Measurements from ENCODE around the gene DNAJB7. TPM values are rescaled to one million over a fixed set of nuclear protein-coding genes. Genes with fewer than 3 reads are reported as not detected.

The DNAJB7 gene
- total and polyA plus RNA-seq, 9 donors = not detected

DNA sequence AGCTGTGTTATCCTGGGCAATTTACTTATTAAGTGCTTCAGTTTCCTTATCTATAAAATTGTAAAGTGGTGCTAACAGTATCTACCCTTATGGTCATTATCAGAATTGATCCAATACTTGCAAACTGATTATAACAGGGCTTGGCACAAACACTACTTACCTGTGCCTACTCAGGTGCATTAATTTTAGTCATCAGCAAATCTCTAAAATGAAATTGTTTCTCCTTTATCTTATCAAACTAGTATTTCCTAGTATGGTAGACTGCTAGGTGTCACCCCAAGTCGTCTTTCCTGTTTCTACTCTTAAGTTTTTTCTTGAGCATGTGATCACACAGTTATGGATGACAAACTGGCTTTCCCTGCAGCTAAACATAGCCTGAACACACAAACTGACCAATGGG is 38.5 kb downstream of the DNAJB7 start:
- intact Hi-C loops (cut with DNase I) = no loop called here
- no peaks in the 10 kb centered on the region for H3K9me3 ChIP-seq
- no peak overlapping the region for H3K4me3 ChIP-seq
- H3K27ac ChIP-seq = no peak overlapping the region
- WGBS, 3 donors = 62 to 73% (median 64%) methylated on average over 1 of the region's 1 CpG
- DNase-seq = no peak
- no peaks in the 10 kb centered on the region for H3K36me3 ChIP-seq
- TF ChIP-seq EP300 (IDR thresholded peaks at IDR 0.05) = no peak
- TF ChIP-seq, protein P1, sequence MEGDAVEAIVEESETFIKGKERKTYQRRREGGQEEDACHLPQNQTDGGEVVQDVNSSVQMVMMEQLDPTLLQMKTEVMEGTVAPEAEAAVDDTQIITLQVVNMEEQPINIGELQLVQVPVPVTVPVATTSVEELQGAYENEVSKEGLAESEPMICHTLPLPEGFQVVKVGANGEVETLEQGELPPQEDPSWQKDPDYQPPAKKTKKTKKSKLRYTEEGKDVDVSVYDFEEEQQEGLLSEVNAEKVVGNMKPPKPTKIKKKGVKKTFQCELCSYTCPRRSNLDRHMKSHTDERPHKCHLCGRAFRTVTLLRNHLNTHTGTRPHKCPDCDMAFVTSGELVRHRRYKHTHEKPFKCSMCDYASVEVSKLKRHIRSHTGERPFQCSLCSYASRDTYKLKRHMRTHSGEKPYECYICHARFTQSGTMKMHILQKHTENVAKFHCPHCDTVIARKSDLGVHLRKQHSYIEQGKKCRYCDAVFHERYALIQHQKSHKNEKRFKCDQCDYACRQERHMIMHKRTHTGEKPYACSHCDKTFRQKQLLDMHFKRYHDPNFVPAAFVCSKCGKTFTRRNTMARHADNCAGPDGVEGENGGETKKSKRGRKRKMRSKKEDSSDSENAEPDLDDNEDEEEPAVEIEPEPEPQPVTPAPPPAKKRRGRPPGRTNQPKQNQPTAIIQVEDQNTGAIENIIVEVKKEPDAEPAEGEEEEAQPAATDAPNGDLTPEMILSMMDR (IDR thresholded peaks at IDR 0.05) = no peak
- TF ChIP-seq POLR2A (IDR thresholded peaks at IDR 0.05) = no peak
- peaks cover 4% of the 10 kb centered on the region for H3K4me1 ChIP-seq (ENCODE audit: insufficient read depth)
- no peaks in the 10 kb centered on the region for H3K27me3 ChIP-seq

DNA sequence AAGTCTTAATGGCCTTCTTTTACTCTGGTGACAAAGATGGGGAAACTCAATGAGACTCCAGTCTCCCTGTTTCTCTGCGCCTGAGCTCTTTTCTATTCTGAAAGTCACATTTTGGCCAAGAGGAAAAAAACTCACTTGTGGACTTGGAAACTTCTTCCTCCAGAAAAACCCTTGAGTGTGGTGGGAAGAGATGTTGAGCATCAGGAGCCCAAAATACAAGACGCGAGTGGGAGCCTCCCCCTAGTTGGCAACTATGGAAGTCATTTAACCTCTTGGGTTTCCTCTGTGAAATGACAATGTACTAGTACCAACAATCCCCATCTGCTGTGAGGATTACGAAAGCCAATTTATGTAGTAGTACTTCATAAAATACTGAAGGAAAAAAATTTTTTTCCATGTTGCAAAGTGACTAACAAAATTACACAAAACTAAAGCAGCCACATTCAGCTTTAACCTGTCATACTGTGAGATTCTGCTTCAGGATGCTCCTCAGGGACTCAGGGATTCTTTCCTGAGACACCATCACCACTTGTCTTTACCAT is 42.2 kb downstream of the DNAJB7 start:
- 0 to 3% (median 2%) methylated on average over 4 of the region's 4 CpGs for WGBS, 3 donors
- no peaks in the 10 kb centered on the region for H3K9me3 ChIP-seq
- intact Hi-C loops (cut with DNase I) = no loop called here
- H3K36me3 ChIP-seq = no peaks in the 10 kb centered on the region
- no peaks in the 10 kb centered on the region for H3K27me3 ChIP-seq
- no peak for DNase-seq
- TF ChIP-seq EP300 (IDR thresholded peaks at IDR 0.05) = peak; percentile 26
- TF ChIP-seq POLR2A (IDR thresholded peaks at IDR 0.05) = no peak
- H3K4me1 ChIP-seq (ENCODE audit: insufficient read depth) = peaks cover 7% of the 10 kb centered on the region
- peak overlapping the region; percentile 6 to 58 for H3K27ac ChIP-seq
- H3K4me3 ChIP-seq = peak overlapping the region; percentile 81

DNA sequence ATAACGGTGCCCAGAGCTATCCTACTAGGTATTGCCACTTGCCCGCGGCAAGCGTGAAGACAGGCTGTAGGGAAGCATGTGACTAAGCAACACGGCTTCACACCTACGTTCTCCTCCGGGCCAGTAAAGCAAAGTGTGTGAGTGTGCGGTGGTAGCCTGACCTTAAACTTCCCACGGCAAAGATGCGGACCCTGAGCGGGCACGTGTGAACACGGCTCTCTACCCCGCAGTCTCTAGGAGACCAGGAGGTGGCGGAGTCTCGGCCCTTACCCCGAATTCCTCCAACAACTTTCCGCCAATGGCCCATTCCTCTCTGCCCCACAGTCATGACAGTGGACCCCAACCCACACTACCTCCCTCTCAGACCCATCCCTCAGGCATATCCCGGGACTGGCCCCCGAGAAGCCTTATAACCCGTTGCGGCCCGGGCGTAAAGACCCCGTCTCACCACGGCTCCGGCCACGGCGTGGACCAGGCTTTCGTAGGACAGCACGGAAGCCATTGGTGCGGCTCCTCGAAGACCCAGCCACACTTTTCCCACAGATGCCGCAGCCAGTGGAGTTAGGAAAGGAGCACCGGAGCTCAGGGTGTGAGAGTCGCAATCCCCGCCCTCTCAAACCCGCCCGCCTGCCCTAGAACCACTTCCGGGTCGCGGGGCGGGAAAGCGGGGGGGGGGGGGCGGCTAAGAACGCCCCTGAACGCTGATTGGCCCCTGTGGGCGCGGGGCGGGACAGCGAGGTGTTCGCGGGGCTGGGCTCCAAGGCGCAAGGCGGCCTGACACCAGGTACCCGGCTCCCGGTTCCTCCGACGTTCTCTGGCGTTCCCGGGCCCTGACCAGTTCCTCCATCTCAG is 42.9 kb downstream of the DNAJB7 start, which contains the start of gene SLC25A17:
TSS of gene SLC25A17 (minus strand) at position 600 of the 852 bp plus-strand sequence. CDS start at position 502, 98 bp downstream.
- H3K27ac ChIP-seq = peak within 1 kb of the TSS; percentile 50 to 58
- intact Hi-C loops (cut with DNase I) = no loop called here
- TF ChIP-seq EP300 (IDR thresholded peaks at IDR 0.05) (no peak), POLR2A (IDR thresholded peaks at IDR 0.05) (no peak)
- TF ChIP-seq, protein P1 (IDR thresholded peaks at IDR 0.05) = peak in 1 of 3 donors; percentile 62

DNA sequence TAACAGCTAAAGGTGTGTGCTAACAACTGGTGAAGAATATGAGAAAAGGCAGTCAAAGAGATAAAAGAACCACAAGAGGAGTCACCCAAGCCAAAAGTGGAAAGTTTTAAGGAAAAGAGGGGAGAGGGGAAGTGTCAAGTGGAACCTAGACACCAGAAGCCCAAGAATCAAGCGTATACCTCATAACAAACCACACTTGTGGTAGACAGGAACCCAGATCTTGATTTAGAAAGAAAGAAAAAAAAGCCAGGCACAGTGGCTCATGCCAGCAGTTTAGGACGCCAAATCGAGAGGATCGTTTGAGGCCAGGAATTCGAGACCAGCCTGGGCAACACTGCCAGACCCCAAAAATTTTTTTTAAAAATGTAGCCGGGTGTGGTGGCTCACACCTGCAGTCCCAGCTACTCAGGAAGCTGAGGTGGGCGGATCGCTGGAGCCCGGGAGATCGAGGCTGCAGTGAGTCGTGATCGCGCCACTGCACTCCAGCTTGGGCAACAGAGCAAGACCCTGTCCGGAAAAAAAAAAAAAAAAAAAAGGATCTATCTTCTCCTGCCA is 43.6 kb downstream of the DNAJB7 start:
- Histone ChIP-seq H3K27ac (peak overlapping the region; percentile 23 to 50), H3K36me3 (no peaks in the 10 kb centered on the region)
- WGBS, 3 donors = 5 to 25% (median 6%) methylated on average over 14 of the region's 14 CpGs

More for the DNA sequence above, 42.9 kb downstream of the DNAJB7 start, which contains the start of gene SLC25A17:
- Histone ChIP-seq H3K27me3 (no peaks in the 10 kb centered on the region), H3K9me3 (no peaks in the 10 kb centered on the region), H3K4me1 (ENCODE audit: insufficient read depth) (peaks cover 9% of the 10 kb centered on the region), H3K36me3 (no peaks in the 10 kb centered on the region), H3K4me3 (peak within 1 kb of the TSS; percentile 81)
- WGBS, 3 donors = 0% methylated on average over 55 to 60 of the region's 61 CpGs
- peak; percentile 87 to 93 (median 90) for DNase-seq

DNA sequence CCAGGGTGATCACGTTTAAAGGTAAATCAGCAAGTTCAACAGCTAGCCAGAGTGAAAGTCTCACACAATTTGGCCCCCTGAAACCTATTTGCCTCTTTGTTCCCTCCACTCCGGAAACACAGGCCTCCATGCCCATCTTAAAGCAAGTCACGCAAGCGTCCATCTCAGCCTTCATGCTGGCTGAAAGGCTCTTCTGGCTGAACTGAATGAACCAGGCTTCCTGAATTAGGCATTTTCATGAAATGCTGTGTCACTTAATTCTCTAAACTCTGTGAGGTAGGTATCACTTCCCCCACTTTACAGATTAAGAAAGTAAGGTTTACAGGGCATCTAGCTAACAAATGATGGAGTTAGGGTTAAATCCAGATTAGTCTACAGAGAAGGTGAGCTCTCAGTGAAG is 44.2 kb downstream of the DNAJB7 start:
- peak overlapping the region in 1 of 2 donors; percentile 23 for H3K27ac ChIP-seq
- H3K4me1 ChIP-seq (ENCODE audit: insufficient read depth) = peaks cover 9% of the 10 kb centered on the region
- no peak for DNase-seq
- intact Hi-C loops (cut with DNase I) = no loop called here
- no peaks in the 10 kb centered on the region for H3K36me3 ChIP-seq
- TF ChIP-seq, protein P1 (IDR thresholded peaks at IDR 0.05) = no peak
- no peak for TF ChIP-seq EP300 (IDR thresholded peaks at IDR 0.05)
- TF ChIP-seq POLR2A (IDR thresholded peaks at IDR 0.05) = no peak
- peak overlapping the region; percentile 81 for H3K4me3 ChIP-seq
- no peaks in the 10 kb centered on the region for H3K27me3 ChIP-seq
- H3K9me3 ChIP-seq = no peaks in the 10 kb centered on the region
- 31 to 52% (median 48%) methylated on average over 4 of the region's 4 CpGs for WGBS, 3 donors

More for the DNA sequence above, 43.6 kb downstream of the DNAJB7 start:
- TF ChIP-seq POLR2A (IDR thresholded peaks at IDR 0.05) (no peak), EP300 (IDR thresholded peaks at IDR 0.05) (no peak)
- H3K4me3 ChIP-seq = peak overlapping the region; percentile 81
- intact Hi-C loops (cut with DNase I) = no loop called here
- no peaks in the 10 kb centered on the region for H3K9me3 ChIP-seq
- H3K27me3 ChIP-seq = no peaks in the 10 kb centered on the region
- H3K4me1 ChIP-seq (ENCODE audit: insufficient read depth) = peaks cover 9% of the 10 kb centered on the region
- no peak for DNase-seq

Measured in ovary (tissue), 9 donors.